GM10248 (cell line): ENCODE data around the gene DRAM2.

Experiments
- CTCF ChIA-PET: fragments of 300-600 bp; sonication (Branson Sonifier 250); formaldehyde crosslinking; extraction: SDS; loops from one replicate; lab custom pipeline; 2021; ENCODE audit warnings: antibody characterized with exemption; lab: Yijun Ruan, JAX
- POLR2A ChIA-PET: fragments of 350-650 bp; sonication (Branson Sonifier 250); formaldehyde crosslinking; extraction: SDS; loops from one replicate; lab custom pipeline; 2020; ENCODE audit warnings: antibody characterized with exemption; lab: Yijun Ruan, JAX
- DNase-seq: peaks from one replicate; pipeline ENCODE4 v3.0.0; 2012; ENCODE audit errors: extremely low spot score
- CTCF ChIP-seq: IDR thresholded peaks from 2 replicates; pipeline ENCODE4 v1.5.1; 2012; ENCODE audit warnings: mild to moderate bottlenecking, low read depth; ENCODE audit errors: extremely low read depth, missing control alignments, control extremely low read depth

DRAM2 gene

GRCh38 chr1:111139956-111140679 is at the start of gene DRAM2, which contains the start of gene CEPT1:
DRAM2 (minus strand) TSS chr1:111140093; CDS start chr1:111131554, 8,539 bp downstream.
CEPT1 (plus strand) TSS chr1:111140223; CDS start chr1:111147715, 7,492 bp downstream.
- no peak for TF ChIP-seq CTCF
- ChIA-PET POLR2A (interaction anchor here (0.5 to 1.1 kb wide), 2 partner anchors 8 to 80 kb away, joined by 3 to 5 read pairs; no protein-coding TSS in a partner anchor), CTCF (interaction anchor here (1.0 to 1.8 kb wide), 7 partner anchors 9 to 314 kb away, joined by 3 to 5 read pairs (median 4); no protein-coding TSS in a partner anchor)
- DNase-seq = peak; percentile 93

- TF ChIP-seq CTCF = no peak
- ChIA-PET POLR2A (no interaction called here), CTCF (interaction anchor here (1.5 to 1.8 kb wide), 2 partner anchors 11 to 14 kb away, joined by 3 to 4 read pairs; no protein-coding TSS in a partner anchor)
- DNase-seq = no peak
Observed at GRCh38 chr1:111184663-111185062, 44.8 kb upstream of the DRAM2 start.

DNA sequence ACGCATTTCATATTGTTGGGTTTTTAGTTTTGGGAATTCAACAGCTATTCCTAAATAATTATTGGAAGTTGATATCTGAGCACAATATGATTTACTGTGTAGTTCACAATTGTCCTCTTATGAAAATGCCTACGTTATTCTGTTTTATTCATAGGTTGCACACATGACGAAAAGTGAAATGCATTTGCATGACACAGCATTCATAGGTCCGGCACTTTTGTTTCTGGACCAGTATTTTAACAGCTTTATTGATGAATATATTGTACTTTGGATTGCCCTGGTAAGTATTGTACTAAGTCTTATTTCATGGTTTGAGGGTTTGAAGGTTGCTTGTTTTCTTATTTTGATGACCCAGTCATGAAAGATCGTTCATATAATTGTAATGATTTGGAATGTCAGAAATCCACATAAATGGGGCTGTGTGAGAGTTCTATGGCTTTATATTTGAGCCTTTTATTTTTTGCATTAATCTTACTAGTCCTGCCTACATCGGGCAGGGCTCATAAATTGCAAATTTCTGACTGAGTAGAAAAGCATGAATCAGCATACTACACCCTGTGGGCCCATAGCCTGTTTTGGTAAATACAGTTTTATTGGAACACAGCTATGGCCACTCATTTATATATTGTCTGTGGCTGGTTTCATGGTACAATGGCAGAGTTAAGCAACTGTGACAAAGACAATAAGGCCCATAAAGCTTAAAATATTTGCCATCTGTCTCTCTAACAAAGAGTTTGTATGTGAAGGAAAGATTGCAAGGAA is 43.6 kb upstream of the DRAM2 start:
- no peak for DNase-seq
- POLR2A ChIA-PET = no interaction called here
- no peak for TF ChIP-seq CTCF
- CTCF ChIA-PET = interaction anchor here (0.8 to 2.2 kb wide), 8 partner anchors 8 to 217 kb away, joined by 3 to 14 read pairs (median 3); no protein-coding TSS in a partner anchor

DNA sequence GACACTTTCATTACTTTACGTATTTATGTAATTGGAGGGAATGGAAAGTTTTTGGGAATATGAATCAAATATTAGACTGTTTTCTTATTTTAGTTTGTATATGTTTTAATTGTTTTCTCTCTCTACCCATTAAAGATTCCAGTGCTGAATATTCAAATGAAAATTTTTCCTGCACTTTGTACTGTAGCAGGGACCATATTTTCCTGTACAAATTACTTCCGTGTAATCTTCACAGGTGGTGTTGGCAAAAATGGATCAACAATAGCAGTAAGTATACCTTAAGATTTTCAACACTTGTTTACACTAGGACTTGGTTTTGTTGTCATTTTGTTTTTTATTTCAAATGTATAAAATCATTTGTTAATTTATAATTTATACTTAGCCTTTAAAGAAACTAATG is 42.2 kb upstream of the DRAM2 start:
- no peak for TF ChIP-seq CTCF
- CTCF ChIA-PET = interaction anchor here (1.4 to 2.2 kb wide), 2 partner anchors 10 to 11 kb away, joined by 3 to 14 read pairs; no protein-coding TSS in a partner anchor
- DNase-seq = no peak
- POLR2A ChIA-PET = no interaction called here

DNA sequence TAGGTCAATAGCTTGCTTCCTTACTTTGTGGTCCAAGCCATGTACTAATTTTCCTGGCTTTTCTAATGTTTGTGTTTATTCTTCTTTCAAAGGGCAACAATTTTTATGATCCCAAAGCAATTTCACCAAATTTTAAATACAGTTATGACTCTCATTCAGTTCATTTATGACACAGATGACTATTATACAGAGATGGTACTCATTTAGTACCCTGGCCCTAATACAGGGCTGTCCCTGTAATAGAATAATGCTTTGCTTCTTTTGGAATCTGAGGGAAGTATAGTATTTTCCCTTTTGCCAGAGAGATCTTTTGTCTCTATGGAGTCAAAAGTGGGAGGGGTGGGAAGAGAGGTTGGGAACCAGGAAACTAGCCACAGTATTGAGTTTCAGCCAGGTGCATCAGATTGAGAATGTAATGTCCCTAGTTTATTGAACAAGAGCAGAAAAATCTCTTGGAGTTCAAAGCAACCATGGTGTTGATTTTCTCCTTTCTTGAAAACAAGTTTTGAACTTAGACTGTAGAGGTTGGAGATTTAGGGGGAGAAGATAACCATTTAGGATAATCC is 40.2 kb upstream of the DRAM2 start:
- DNase-seq = no peak
- POLR2A ChIA-PET = no interaction called here
- CTCF ChIA-PET = interaction anchor here (1.6 kb wide), 1 partner anchor 16 kb away, joined by 5 read pairs; no protein-coding TSS in a partner anchor
- no peak for TF ChIP-seq CTCF

DNA sequence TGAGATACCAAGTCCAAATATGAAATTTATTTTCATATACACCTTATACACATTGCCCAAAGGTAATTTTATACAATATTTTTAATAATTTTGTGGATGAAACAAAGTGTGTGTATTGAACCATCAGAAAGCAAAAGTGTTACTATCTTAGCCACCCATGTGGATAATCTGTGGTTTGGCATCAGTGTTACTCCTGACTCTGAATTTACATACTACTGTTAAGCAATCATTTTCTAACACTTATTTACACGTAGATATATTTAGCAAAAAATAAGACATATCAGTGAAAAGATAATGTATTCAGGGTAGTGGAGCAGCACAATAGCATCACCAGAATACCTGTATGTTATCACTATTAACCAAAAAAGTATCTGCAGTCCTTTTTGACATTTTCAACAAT is 36.8 kb upstream of the DRAM2 start:
- POLR2A ChIA-PET = no interaction called here
- CTCF ChIA-PET = no interaction called here
- TF ChIP-seq CTCF = no peak
- no peak for DNase-seq
